ENCODE measurements around the gene CHID1. TPM values are rescaled to one million over a fixed set of nuclear protein-coding genes. Genes with fewer than 3 reads are reported as not detected.

Gene CHID1
- polyA plus RNA-seq, 3 donors from 2014 or later, result 52.2 to 74.6 (median 67.4) TPM

DNA sequence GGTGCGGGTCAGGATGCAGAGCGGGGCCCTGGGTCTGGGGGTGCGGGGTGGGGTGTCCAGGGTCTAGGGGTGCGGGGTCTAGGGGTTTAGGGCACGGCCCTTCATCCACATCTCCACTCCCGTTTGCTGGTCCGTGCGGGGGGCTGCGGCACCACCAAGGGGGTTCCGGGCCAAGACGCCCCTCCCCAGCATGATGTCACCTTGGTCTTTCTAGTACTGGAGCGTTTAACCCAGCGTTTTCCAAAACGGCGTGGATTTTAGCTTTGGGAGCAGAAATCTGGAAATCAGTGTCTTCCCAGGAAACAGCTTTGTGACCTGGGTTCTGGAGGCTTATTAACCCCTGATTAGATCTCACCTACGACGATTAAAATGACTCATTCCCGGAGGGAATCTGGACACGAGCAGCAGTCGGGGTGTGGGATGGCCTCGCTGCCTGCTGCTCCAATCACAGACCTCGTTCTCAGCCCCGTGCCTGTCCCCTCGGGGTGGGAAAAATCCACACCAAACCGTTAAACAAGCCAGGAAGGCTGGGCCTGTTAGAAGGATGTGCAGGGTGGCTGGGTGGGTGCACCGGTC, 15.8 kb upstream of the CHID1 start:
- H3K36me3 Mint-ChIP-seq, result no peaks in the 10 kb centered on the region
- DNase-seq, result no peak
- H3K27me3 Mint-ChIP-seq (ENCODE audit: low read depth in 3 of 3), result peaks cover 0 to 16% (median 10%) of the 10 kb centered on the region in 3 donors
- H3K9me3 Mint-ChIP-seq, result no peaks in the 10 kb centered on the region
- H3K4me1 Mint-ChIP-seq, result peaks cover 39 to 43% of the 10 kb centered on the region in 2 donors
- peak overlapping the region; percentile 76 to 88 (median 84) for H3K4me3 Mint-ChIP-seq
- peak overlapping the region; percentile 61 to 91 (median 88) for H3K27ac Mint-ChIP-seq

DNA sequence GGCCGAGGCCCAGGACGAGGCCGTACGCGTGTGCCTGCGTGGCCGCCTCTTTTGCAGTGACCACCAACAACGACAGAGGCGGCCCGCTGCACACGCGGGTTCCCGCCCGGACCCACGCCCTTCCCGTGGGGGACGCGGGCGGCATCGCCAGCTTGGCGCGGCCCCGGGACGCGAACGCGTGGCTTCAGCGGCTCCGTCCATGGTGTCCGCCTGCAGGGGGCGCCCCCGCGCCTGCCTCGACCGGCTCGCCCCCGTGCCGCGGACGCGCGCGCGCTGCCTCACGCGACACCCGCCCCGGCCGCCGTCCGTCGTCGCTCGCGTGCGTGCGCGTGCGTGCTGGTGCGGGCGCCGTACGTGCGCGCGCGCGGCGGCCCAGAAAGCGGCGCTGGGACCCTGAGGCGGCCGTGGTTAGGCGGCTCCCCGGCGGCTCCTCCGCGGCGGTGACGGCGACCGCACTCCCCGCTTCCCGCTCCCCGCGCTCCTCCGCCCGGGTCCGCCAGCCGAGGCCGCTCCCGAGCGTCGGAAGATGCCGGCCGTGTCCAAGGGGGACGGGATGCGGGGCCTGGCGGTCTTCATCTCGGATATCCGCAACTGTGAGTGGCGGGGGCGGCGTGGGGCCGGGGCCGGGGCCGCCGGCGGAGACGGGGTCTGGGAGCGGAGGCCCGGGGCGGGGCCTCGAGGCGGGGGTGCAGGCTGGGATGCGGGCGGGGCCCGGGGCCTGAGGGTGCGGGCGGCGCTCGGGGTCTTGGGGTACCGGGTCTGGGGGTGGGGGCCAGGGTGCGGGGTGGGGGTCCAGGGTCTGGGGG, 15.1 kb upstream of the CHID1 start, which contains the start of gene AP2A2:
AP2A2 (plus strand) TSS at position 375 of the 806 bp plus-strand sequence; CDS start at position 527, 152 bp downstream.
- Mint-ChIP-seq H3K9me3 (no peaks in the 10 kb centered on the region), H3K4me1 (peaks cover 32 to 36% of the 10 kb centered on the region in 2 donors), H3K27ac (peak within 1 kb of the TSS; percentile 61 to 91 (median 88)), H3K4me3 (peak within 1 kb of the TSS; percentile 76 to 88 (median 84)), H3K36me3 (no peaks in the 10 kb centered on the region), H3K27me3 (ENCODE audit: low read depth in 3 of 3) (peaks cover 0 to 16% (median 10%) of the 10 kb centered on the region in 3 donors)
- peak; percentile 91 to 93 (median 93) for DNase-seq

DNA sequence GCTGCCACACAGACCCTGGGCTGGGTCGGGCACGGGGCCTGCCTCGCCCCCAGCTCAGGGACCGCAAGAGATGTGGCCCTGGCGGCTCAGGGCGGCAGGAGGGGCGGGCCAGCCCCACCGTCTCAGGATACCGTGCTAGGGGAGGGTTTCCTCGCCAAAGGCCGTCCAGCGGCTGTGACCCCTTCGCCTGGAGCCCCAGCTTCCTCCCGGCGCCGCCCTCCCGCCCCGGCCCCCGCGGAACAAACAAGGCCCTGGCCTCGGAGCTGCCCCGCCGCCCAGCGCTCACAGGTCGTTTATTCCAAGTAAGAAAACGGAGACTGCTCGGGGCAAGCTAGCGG, 14.5 kb upstream of the CHID1 start:
- Mint-ChIP-seq H3K9me3 (no peaks in the 10 kb centered on the region), H3K27me3 (ENCODE audit: low read depth in 3 of 3) (peaks cover 0 to 16% (median 10%) of the 10 kb centered on the region in 3 donors), H3K36me3 (no peaks in the 10 kb centered on the region), H3K4me1 (peaks cover 31 to 35% of the 10 kb centered on the region in 2 donors), H3K27ac (no peak overlapping the region), H3K4me3 (no peak overlapping the region)
- no peak for DNase-seq

DNA sequence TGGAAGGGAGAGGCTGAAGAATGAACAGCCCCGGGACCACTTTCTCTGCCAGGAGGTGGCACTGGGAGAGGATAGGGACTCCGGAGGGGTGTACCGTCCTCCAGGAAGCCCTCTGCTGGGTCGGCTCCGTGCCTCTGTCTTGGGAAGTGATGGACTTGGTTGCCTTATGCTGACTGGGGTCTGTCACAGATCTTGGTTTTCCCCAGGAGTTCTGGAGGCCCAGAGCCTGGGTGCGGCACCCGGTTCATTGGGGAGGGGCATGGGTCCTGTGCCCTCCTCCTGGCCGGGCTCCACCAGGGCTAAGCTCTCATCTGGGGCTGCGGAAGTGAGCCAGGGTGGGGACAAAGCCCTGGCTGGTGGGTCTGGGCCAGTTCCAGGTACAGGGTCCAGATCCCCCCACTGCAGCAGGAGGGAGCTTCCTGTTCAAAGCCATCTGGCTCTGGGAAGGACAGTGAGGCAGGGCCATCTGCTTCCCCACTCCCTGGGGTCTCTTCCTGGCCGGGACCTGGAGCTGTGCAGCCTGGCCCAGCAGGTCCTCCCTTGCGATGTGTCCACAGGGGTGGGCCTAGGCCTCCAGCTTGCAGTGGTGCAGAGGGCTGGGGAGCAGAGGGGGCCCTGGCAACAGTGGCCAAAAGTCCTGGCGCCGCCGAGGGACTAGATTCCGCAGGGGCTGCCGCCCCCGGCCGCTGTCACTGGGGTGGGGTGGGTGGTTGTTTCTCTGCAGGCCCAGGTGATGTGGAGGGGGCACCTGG, 14.0 kb upstream of the CHID1 start:
- Mint-ChIP-seq H3K9me3 (no peaks in the 10 kb centered on the region), H3K4me3 (peak overlapping the region in 1 of 5 donors; percentile 9), H3K36me3 (no peaks in the 10 kb centered on the region), H3K4me1 (peaks cover 31 to 34% of the 10 kb centered on the region in 2 donors), H3K27ac (no peak overlapping the region), H3K27me3 (ENCODE audit: low read depth in 3 of 3) (peaks cover 0 to 16% (median 10%) of the 10 kb centered on the region in 3 donors)
- no peak for DNase-seq

DNA sequence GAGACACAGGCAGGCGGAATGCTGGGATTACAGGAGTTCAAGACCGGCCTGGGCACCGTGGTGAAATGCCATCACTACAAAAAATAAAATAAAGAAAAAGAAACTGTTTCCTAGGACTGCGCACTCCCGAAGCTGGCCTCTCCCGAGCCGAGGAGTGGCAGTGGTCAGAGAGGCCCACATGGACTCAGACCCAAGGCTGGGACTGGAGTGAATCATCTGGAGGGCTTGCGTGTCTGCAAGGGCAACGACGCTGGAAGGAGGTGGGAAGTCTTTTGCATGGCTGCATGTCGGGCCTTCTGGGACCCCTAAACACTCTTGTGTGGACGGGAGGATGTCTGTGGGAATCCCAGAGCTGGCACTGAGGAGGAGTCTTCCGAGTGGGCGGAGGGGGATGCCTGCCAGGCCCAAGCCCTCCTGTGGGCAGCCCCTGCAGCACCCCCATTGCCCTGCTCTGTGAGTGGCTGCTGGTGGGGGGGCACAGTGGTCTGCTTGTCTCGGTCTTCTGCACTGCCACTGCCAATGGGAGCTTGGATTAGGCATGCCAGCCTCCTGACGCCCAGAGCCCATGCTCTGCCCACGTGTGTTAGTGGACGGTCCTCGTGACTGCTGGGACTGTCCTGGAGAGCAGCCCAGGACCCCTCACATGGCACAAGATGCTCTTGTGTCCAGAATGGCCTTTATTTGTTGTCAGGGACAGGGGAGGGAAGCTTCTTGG, 13.2 kb upstream of the CHID1 start:
- Mint-ChIP-seq H3K27ac (peak overlapping the region in 1 of 6 donors; percentile 49), H3K27me3 (ENCODE audit: low read depth in 3 of 3) (peaks cover 0 to 16% (median 10%) of the 10 kb centered on the region in 3 donors), H3K4me1 (peaks cover 26 to 27% of the 10 kb centered on the region in 2 donors), H3K36me3 (no peaks in the 10 kb centered on the region), H3K4me3 (peak overlapping the region in 2 of 5 donors; percentile 38 to 41), H3K9me3 (no peaks in the 10 kb centered on the region)
- no peak for DNase-seq

DNA sequence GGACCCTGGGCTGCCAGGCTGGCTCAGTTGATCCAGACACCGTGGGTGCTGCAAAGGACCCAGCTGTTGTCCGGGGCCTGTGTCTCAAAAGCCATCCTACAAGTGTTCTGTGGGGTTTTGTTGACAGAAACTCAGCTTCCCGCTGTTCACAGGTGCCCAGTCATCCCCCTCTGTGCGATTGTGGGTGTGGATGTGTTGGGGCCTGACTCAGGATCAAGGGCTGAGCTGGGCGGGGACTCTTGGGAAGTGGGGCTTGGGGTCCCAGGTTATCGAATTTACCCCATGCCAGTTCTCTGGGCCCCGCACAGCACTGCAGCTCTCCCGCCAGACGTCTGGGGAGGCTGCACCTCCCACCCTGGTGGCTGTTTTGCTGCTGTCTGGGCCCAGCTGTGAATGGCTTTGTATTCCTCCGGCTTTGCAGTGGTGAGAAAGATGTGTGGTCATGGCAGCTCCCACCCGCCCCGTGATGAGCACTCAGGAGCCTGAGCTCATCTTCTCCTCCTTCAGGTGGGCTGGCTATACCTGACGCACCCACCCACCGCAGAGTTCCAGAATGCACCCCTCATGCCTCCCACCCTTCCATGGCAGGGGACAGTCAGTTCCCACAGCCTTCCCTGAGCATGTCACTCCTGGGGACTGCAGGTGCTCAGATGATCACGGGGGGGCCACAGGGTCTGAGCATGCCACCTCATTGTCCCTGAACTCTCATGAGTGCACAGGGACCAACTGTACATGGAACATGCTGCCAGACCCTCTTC, 11.5 kb upstream of the CHID1 start:
- no peaks in the 10 kb centered on the region for H3K36me3 Mint-ChIP-seq
- H3K27ac Mint-ChIP-seq, result no peak overlapping the region
- peaks cover 9% of the 10 kb centered on the region in 2 donors for H3K4me1 Mint-ChIP-seq
- peaks cover 0 to 16% (median 9%) of the 10 kb centered on the region in 3 donors for H3K27me3 Mint-ChIP-seq (ENCODE audit: low read depth in 3 of 3)
- H3K9me3 Mint-ChIP-seq, result no peaks in the 10 kb centered on the region
- H3K4me3 Mint-ChIP-seq, result no peak overlapping the region
- DNase-seq, result no peak

DNA sequence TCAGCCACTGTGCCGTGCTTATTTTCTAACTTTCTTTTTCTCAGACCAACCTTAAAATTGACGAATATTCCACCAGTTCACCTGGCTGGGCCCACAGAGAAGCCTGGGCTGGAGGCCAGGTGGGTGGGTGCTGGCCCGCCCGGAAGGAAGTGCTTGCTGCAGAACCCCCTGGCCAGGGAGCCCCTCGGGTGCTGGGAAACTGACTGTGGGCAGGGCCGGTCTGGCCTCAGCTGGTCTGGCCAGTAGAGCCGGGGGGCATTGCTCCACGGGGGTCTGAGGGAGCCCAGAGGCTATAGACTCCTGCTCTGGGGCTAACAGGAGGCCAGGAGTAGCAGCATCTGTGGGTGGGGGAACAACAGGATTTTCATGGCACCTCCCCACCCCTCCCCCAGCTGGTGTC, 6.8 kb upstream of the CHID1 start:
- H3K27ac Mint-ChIP-seq, result no peak overlapping the region

DNA sequence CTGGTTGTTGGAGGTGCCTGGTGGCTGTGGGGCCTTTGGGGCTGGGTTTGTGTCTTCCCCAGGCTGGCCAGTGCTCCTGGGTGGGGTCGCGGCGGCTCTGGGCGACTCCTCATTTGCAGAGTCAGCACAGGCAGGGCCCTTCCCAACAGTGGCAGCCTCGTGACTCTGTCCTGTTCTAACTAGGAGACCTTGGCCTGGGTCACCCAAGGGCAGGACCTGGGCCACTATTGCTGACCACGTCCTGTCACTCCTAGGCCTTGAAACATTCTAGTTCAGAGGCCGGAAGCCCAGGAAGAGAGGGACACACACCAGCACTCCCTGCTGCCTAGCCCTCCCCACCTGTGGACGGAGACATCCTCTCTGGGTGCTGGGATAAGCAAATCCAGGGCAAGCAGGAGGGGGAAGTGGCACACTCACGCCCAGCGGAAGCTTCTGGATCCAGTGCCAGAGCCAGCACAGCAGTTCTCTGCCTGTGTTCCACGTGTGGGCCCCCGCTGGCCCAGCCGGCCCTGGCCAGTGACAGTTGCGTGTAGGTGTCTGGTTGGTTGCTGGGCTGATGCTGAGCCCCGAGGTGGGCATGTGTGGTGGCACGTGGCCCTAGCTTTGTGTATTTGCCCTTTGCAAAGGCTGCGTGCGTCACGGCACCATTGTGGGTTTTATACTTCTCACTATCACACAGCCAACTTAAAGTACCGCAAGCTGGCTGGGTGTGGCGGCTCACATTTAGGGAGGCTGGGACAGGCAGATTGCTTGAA, 4.3 kb upstream of the CHID1 start:
- peaks cover 2 to 3% (median 2%) of the 10 kb centered on the region in 3 donors for H3K27me3 Mint-ChIP-seq (ENCODE audit: low read depth in 3 of 3)
- H3K27ac Mint-ChIP-seq, result peak overlapping the region in 1 of 6 donors; percentile 55
- no peaks in the 10 kb centered on the region for H3K36me3 Mint-ChIP-seq
- H3K4me1 Mint-ChIP-seq, result peaks cover 6 to 10% of the 10 kb centered on the region in 2 donors
- no peak overlapping the region for H3K4me3 Mint-ChIP-seq
- no peak for DNase-seq
- H3K9me3 Mint-ChIP-seq, result no peaks in the 10 kb centered on the region

More for the DNA sequence above, 6.8 kb upstream of the CHID1 start:
- Mint-ChIP-seq H3K9me3 (no peaks in the 10 kb centered on the region), H3K4me3 (no peak overlapping the region), H3K27me3 (ENCODE audit: low read depth in 3 of 3) (peaks cover 0 to 2% (median 0%) of the 10 kb centered on the region in 3 donors), H3K36me3 (no peaks in the 10 kb centered on the region), H3K4me1 (no peaks in the 10 kb centered on the region)
- no peak for DNase-seq

DNA sequence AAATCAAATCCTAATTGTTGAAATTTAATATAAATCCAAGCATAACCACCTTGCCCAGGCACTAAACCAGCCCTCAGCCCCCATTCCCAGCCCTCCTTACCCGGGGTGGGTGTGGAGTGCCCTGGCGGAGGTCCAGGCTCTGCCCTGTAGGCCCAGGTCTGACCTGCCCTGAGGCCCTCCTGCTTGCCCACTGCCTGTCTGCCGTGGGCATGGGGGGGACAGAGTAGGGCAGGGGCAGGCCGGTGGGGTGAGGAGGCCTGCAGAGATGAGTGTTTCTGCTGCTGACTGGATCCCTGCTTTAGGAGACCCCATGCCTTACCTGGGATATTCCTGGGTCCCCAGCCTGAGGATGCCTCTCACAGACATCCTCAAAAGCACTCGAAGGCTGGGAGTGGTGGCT, 3.6 kb upstream of the CHID1 start:
- Mint-ChIP-seq H3K9me3 (no peaks in the 10 kb centered on the region), H3K4me3 (no peak overlapping the region), H3K27me3 (ENCODE audit: low read depth in 3 of 3) (peaks cover 2 to 3% (median 2%) of the 10 kb centered on the region in 3 donors), H3K4me1 (peaks cover 12 to 15% of the 10 kb centered on the region in 2 donors), H3K36me3 (no peaks in the 10 kb centered on the region), H3K27ac (no peak overlapping the region)
- DNase-seq, result no peak

DNA sequence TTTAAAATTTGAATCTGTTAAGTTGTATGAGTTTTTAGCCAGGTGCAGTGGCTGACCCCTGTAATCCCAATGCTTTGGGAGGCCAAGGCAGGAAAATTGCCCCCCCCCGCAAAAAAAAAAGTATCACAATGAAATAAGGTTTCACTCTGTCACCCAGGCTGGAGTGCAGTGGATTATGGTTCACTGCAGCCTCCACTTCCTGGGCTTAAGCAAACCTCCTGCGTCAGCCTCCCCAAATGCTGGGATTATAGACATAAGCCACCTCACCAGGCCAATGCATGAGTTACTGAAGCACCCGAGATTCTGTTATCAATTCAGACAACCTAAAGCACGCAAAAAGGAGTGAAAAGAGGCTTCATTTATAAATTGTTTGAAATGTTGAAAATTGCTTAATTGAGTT, 2.4 kb upstream of the CHID1 start:
- no peaks in the 10 kb centered on the region for H3K9me3 Mint-ChIP-seq
- H3K36me3 Mint-ChIP-seq, result no peaks in the 10 kb centered on the region
- H3K27ac Mint-ChIP-seq, result no peak overlapping the region
- H3K4me1 Mint-ChIP-seq, result peaks cover 16 to 20% of the 10 kb centered on the region in 2 donors
- H3K4me3 Mint-ChIP-seq, result no peak overlapping the region
- no peak for DNase-seq
- H3K27me3 Mint-ChIP-seq (ENCODE audit: low read depth in 3 of 3), result peaks cover 2 to 3% (median 2%) of the 10 kb centered on the region in 3 donors

DNA sequence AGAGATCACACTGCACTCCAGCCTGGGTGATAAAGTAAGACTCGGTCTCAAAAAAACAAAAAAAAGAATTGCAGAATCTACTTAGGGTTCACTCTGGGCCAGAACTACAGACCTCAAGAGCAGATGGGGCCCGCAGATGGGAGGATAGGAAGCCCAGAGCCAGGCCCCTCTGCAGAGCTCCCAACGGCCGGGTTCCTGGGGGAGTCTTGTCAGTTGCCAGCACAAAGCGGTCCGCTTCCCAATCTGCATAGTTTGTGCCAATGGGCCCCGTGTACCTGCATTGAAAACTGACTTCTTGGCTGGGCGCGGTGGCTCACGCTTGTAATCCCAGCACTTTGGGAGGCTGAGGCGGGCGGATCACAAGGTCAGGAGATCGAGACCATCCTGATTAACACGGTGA, 1.7 kb upstream of the CHID1 start:
- H3K4me1 Mint-ChIP-seq, result peaks cover 16 to 20% of the 10 kb centered on the region in 2 donors
- H3K36me3 Mint-ChIP-seq, result no peaks in the 10 kb centered on the region
- no peak for DNase-seq
- peaks cover 2 to 3% (median 2%) of the 10 kb centered on the region in 3 donors for H3K27me3 Mint-ChIP-seq (ENCODE audit: low read depth in 3 of 3)
- no peak overlapping the region for H3K27ac Mint-ChIP-seq
- peak overlapping the region in 3 of 5 donors; percentile 84 to 92 (median 88) for H3K4me3 Mint-ChIP-seq
- H3K9me3 Mint-ChIP-seq, result no peaks in the 10 kb centered on the region

DNA sequence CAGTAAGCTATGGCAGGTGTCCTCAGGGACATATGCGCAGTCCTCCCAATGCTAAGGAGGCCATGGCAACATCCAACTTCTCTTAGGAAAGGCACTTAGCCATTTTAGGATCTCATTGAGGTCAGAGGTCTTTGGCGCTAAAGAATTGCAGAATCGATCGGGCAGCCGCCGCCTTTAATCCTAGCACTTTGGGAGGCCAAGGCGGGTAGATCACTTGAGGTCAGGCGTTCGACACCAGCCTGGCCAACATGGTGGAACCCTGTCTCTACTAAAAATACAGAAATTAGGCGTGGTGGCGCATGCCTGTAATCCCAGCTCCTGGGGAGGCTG, 1.2 kb upstream of the CHID1 start:
- H3K36me3 Mint-ChIP-seq, result no peaks in the 10 kb centered on the region
- H3K9me3 Mint-ChIP-seq, result no peaks in the 10 kb centered on the region
- no peak for DNase-seq
- H3K27me3 Mint-ChIP-seq (ENCODE audit: low read depth in 3 of 3), result peaks cover 2 to 3% (median 2%) of the 10 kb centered on the region in 3 donors
- peaks cover 16 to 20% of the 10 kb centered on the region in 2 donors for H3K4me1 Mint-ChIP-seq
- H3K4me3 Mint-ChIP-seq, result peak overlapping the region; percentile 84 to 92 (median 90)
- peak overlapping the region; percentile 44 to 91 (median 86) for H3K27ac Mint-ChIP-seq

Data from immature natural killer cell (primary cell).